ENCODE results near the gene PRKAA2.

- no peak for TF ChIP-seq EZH2 (IDR thresholded peaks at IDR 0.05; ENCODE audit: insufficient read depth, poor library complexity, severe bottlenecking)
- no peak for TF ChIP-seq EZH2phosphoT487 (IDR thresholded peaks at IDR 0.05; ENCODE audit: insufficient read depth, low read depth)
These were observed 43.5 kb downstream of the PRKAA2 start for GRCh38 chr1:56688522-56689026.
